Measurements from ENCODE around the gene IFT81. TPM values are rescaled to one million over a fixed set of nuclear protein-coding genes. Genes with fewer than 3 reads are reported as not detected.

The IFT81 gene
- polyA plus RNA-seq, 1 of the 3 experiments (the other 2 are of a cell fraction), result 7.9 TPM

GRCh38 chr12:110230655-110231054 is 106.5 kb downstream of the IFT81 start:
- Histone ChIP-seq H3K9ac (no peak overlapping the region), H2AFZ (ENCODE audit: low read depth) (no peak overlapping the region), H3K27me3 (ENCODE audit: insufficient read depth) (no peaks in the 10 kb centered on the region), H3K4me2 (no peak overlapping the region), H3K4me3 (ENCODE audit: low read depth in 2 of 2, low read length in 1 of 2) (no peak overlapping the region), H3K9me2 (no peaks in the 10 kb centered on the region), H3F3A (replicated peaks; ENCODE audit: insufficient read depth) (peaks cover 12% of the 10 kb centered on the region), H3K27ac (ENCODE audit: low read depth in 2 of 2, low read length in 1 of 2) (no peak overlapping the region), H3K4me1 (ENCODE audit: control insufficient read depth in 1 of 2, insufficient read depth in 2 of 2, low read depth in 1 of 2, low read length in 1 of 2) (no peaks in the 10 kb centered on the region; a peak in 1 of 4 replicates), H4K20me1 (ENCODE audit: insufficient read depth) (no peaks in the 10 kb centered on the region), H3K9me3 (no peaks in the 10 kb centered on the region), H3K79me2 (ENCODE audit: insufficient read depth) (no peaks in the 10 kb centered on the region), H3K36me3 (replicated peaks in 1 of 2; ENCODE audit: control insufficient read depth in 1 of 2, insufficient read depth in 2 of 2, low read length in 1 of 2) (no peaks in the 10 kb centered on the region)
- DNase-seq, result no peak
- 97% methylated on average over 1 of the region's 1 CpG for WGBS (ENCODE audit: low lambda C conversion rate)
- POLR2A ChIA-PET, result no interaction called here
- no peak for TF ChIP-seq EP300 (IDR thresholded peaks at IDR 0.05; ENCODE audit: borderline replicate concordance in 1 of 2, low read depth in 1 of 2, low read length in 1 of 2)
- no peak for TF ChIP-seq MAX (IDR thresholded peaks at IDR 0.05; ENCODE audit: low read depth)
- TF ChIP-seq MEF2A (IDR thresholded peaks at IDR 0.05; ENCODE audit: borderline replicate concordance, low read depth), result no peak
- no peak for TF ChIP-seq TEAD4 (IDR thresholded peaks at IDR 0.05; ENCODE audit: borderline replicate concordance, insufficient read depth)
- TF ChIP-seq TAF1 (IDR thresholded peaks at IDR 0.05; ENCODE audit: borderline replicate concordance, low read depth, low read length), result no peak
- no peak for TF ChIP-seq RCOR1 (IDR thresholded peaks at IDR 0.05; ENCODE audit: low read length)
- no peak for TF ChIP-seq YY1 (IDR thresholded peaks at IDR 0.05; ENCODE audit: low read depth)
- TF ChIP-seq, protein P1, sequence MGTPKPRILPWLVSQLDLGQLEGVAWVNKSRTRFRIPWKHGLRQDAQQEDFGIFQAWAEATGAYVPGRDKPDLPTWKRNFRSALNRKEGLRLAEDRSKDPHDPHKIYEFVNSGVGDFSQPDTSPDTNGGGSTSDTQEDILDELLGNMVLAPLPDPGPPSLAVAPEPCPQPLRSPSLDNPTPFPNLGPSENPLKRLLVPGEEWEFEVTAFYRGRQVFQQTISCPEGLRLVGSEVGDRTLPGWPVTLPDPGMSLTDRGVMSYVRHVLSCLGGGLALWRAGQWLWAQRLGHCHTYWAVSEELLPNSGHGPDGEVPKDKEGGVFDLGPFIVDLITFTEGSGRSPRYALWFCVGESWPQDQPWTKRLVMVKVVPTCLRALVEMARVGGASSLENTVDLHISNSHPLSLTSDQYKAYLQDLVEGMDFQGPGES (IDR thresholded peaks at IDR 0.05; ENCODE audit: low read depth, low read length), result no peak
- TF ChIP-seq JUND (IDR thresholded peaks at IDR 0.05), result no peak
- TF ChIP-seq TCF12 (IDR thresholded peaks at IDR 0.05), result no peak
- TF ChIP-seq RFX5 (IDR thresholded peaks at IDR 0.05; ENCODE audit: low read length), result no peak
- no peak for TF ChIP-seq MXI1 (IDR thresholded peaks at IDR 0.05; ENCODE audit: low read depth, low read length)
- no peak for TF ChIP-seq ELF1 (IDR thresholded peaks at IDR 0.05)
- no peak for TF ChIP-seq NFIC (IDR thresholded peaks at IDR 0.05; ENCODE audit: borderline replicate concordance)
- TF ChIP-seq POLR2AphosphoS5 (IDR thresholded peaks at IDR 0.05; ENCODE audit: low read depth, low read length), result no peak
- CTCF ChIA-PET, result no interaction called here

DNA sequence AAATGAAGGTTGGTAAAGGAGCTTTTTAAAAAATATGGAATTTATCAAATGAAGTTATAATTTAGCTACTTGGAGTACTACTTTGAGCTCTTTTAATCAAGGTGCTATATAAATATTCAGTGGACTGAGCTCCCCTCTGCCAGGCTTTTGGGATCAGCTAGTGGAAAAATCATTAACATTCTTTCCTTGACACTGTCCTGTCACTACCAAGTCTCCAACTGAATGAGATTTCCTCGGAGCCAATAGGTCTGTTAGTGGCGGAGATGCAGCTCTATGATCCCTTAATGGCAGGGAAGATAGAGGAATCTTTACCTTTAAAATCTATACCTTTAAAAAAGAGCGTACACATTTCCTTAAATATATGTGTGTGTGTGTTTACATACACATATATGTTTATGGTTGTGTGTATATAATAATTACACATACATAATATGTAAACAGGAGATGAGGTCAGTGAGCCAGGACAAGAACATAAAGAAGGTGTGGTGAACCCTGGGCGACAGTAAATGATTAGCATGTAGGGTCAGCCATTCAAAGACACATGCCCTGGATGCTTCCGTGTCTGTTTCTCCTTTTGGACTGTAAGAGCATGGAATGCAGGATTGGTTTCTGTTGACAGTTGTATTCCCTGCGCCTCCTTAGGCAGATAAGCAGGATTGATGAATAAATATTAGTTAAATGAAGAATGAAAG is 109.2 kb downstream of the IFT81 start:
- H4K20me1 ChIP-seq (ENCODE audit: insufficient read depth), result no peaks in the 10 kb centered on the region
- H3K27ac ChIP-seq (ENCODE audit: low read depth in 2 of 2, low read length in 1 of 2), result no peak overlapping the region
- POLR2A ChIA-PET, result interaction anchor here (0.8 to 1.4 kb wide), 2 partner anchors 44 to 47 kb away, joined by 3 to 4 read pairs; partner anchors contain the start of gene ATP2A2
- H3F3A ChIP-seq (replicated peaks; ENCODE audit: insufficient read depth), result peaks cover 12% of the 10 kb centered on the region
- H3K4me3 ChIP-seq (ENCODE audit: low read depth in 2 of 2, low read length in 1 of 2), result no peak overlapping the region
- no peaks in the 10 kb centered on the region for H3K9me2 ChIP-seq
- WGBS (ENCODE audit: low lambda C conversion rate), result 82% methylated on average over 6 of the region's 6 CpGs
- H3K4me2 ChIP-seq, result no peak overlapping the region
- H3K9me3 ChIP-seq, result no peaks in the 10 kb centered on the region
- no peaks in the 10 kb centered on the region for H3K79me2 ChIP-seq (ENCODE audit: insufficient read depth)
- CTCF ChIA-PET, result interaction anchor here (1.0 kb wide), 1 partner anchor 9 kb away, joined by 3 read pairs; no protein-coding TSS in a partner anchor
- H3K27me3 ChIP-seq (ENCODE audit: insufficient read depth), result no peaks in the 10 kb centered on the region
- DNase-seq, result no peak
- H3K36me3 ChIP-seq (replicated peaks in 1 of 2; ENCODE audit: control insufficient read depth in 1 of 2, insufficient read depth in 2 of 2, low read length in 1 of 2), result no peaks in the 10 kb centered on the region
- H2AFZ ChIP-seq (ENCODE audit: low read depth), result no peak overlapping the region
- H3K9ac ChIP-seq, result no peak overlapping the region
- no peaks in the 10 kb centered on the region; a peak in 1 of 4 replicates for H3K4me1 ChIP-seq (ENCODE audit: control insufficient read depth in 1 of 2, insufficient read depth in 2 of 2, low read depth in 1 of 2, low read length in 1 of 2)
- no peak for TF ChIP-seq USF2 (IDR thresholded peaks at IDR 0.05; ENCODE audit: borderline replicate concordance, low read depth, low read length)
- no peak for TF ChIP-seq ELF1 (IDR thresholded peaks at IDR 0.05)
- TF ChIP-seq GATA2 (CRISPR knock-in tag; IDR thresholded peaks at IDR 0.05), result no peak
- TF ChIP-seq FOXJ3 (CRISPR knock-in tag; IDR thresholded peaks at IDR 0.05), result no peak
- TF ChIP-seq GABPA (IDR thresholded peaks at IDR 0.05; ENCODE audit: low read depth), result no peak
- no peak for TF ChIP-seq NFIC (IDR thresholded peaks at IDR 0.05; ENCODE audit: borderline replicate concordance)
- TF ChIP-seq TEAD4 (IDR thresholded peaks at IDR 0.05; ENCODE audit: borderline replicate concordance, insufficient read depth), result no peak
- no peak for TF ChIP-seq SIN3A (IDR thresholded peaks at IDR 0.05; ENCODE audit: borderline replicate concordance, low read depth, low read length)
- no peak for TF ChIP-seq REST (IDR thresholded peaks at IDR 0.05; ENCODE audit: low read depth, low read length)
- TF ChIP-seq RFX5 (IDR thresholded peaks at IDR 0.05; ENCODE audit: low read length), result no peak
- no peak for TF ChIP-seq MEF2A (IDR thresholded peaks at IDR 0.05; ENCODE audit: borderline replicate concordance, low read depth)
- no peak for TF ChIP-seq POLR2AphosphoS5 (IDR thresholded peaks at IDR 0.05; ENCODE audit: low read depth, low read length)
- no peak for TF ChIP-seq FOSL2 (IDR thresholded peaks at IDR 0.05; ENCODE audit: borderline replicate concordance, low read depth)
- no peak for TF ChIP-seq RAD21 (IDR thresholded peaks at IDR 0.05; ENCODE audit: low read length)
